ENCODE data around the gene ENPP5.

GRCh38 chr6:46208303-46208702 lies 37.5 kb upstream of the ENPP5 start:
- TF ChIP-seq PLSCR1 (CRISPR knock-in tag; IDR thresholded peaks at IDR 0.05; ENCODE audit: borderline replicate concordance) (no peak), CTCF (CRISPR knock-in tag; IDR thresholded peaks at IDR 0.05) (no peak), KAT7 (CRISPR knock-in tag; IDR thresholded peaks at IDR 0.05; ENCODE audit: borderline replicate concordance) (no peak), RNF219 (CRISPR knock-in tag; IDR thresholded peaks at IDR 0.05) (no peak), ARNT2 (CRISPR knock-in tag; IDR thresholded peaks at IDR 0.05; ENCODE audit: low read depth) (no peak), RELA (CRISPR knock-in tag; IDR thresholded peaks at IDR 0.05) (no peak)
